Gastrocnemius medialis (tissue), 4 donors: Measurements from ENCODE around the gene DOCK8. TPM values are rescaled to one million over a fixed set of nuclear protein-coding genes. Genes with fewer than 3 reads are reported as not detected.

ENCODE experiments used
- ATAC-seq, 2 donors: fragments of 150-250 bp; one replicate each; pipeline ENCODE4 v1.9.1; 2016
- DNase-seq, 2 donors: peaks; one replicate each; pipeline ENCODE4 v3.0.0-alpha.2; 2019
- H3K27ac ChIP-seq, 4 donors: fragments of 200-600 bp; sonication (generic); 1 replicate in 1 of 4; 2 replicates in 3 of 4; pipeline ENCODE4 v1.5.1; 2016 to 2018; ENCODE audit warnings: mild to moderate bottlenecking in 2 of 4, moderate library complexity in 1 of 4
- H3K27me3 ChIP-seq, 3 donors: fragments of 200-600 bp; sonication (generic) in 2 of 3; 1 replicate in 1 of 3; 2 replicates in 2 of 3; pipeline versions ENCODE4 v1.5.1 to v1.6.0; 2016 to 2019; ENCODE audit warnings: mild to moderate bottlenecking in 1 of 3, moderate library complexity in 1 of 3
- H3K36me3 ChIP-seq, 2 donors: fragments of 200-600 bp; sonication (generic) in 1 of 2; one replicate each; pipeline ENCODE4 v1.5.1; 2017 to 2018
- H3K4me1 ChIP-seq, 2 donors: fragments of 200-600 bp; sonication (generic) in 1 of 2; one replicate each; pipeline ENCODE4 v1.5.1; 2016 to 2017; ENCODE audit warnings: mild to moderate bottlenecking in 2 of 2
- H3K4me3 ChIP-seq, 4 donors: fragments of 200-600 bp; sonication (generic) in 3 of 4; 1 replicate in 1 of 4; 2 replicates in 3 of 4; pipeline ENCODE4 v1.5.1; 2016 to 2019; ENCODE audit warnings: mild to moderate bottlenecking in 2 of 4
- H3K9me3 ChIP-seq, 3 donors: fragments of 200-600 bp; sonication (generic) in 2 of 3; 1 replicate in 1 of 3; 2 replicates in 2 of 3; pipeline ENCODE4 v1.5.1; 2016 to 2019
- CTCF ChIP-seq, 5 experiments: fragments of 450-650 bp in 3 of 5; fragments of 200-600 bp in 2 of 5; sonication (generic) in 2 of 5; IDR thresholded peaks in 4 of 5; conservative IDR thresholded peaks in 1 of 5; 1 replicate in 4 of 5; 2 replicates in 1 of 5; pipeline ENCODE4 v1.5.1; 2016 to 2019; ENCODE audit warnings: antibody characterized with exemption in 5 of 5, mild to moderate bottlenecking in 3 of 5, moderate library complexity in 3 of 5
- POLR2A ChIP-seq, 2 donors: fragments of 450-650 bp; IDR thresholded peaks; one replicate each; pipeline ENCODE4 v1.6.1; 2017; ENCODE audit warnings: antibody characterized with exemption in 2 of 2, mild to moderate bottlenecking in 2 of 2, moderate library complexity in 2 of 2
- in situ Hi-C, 4 donors: fragments of 200-750 bp; cut with MboI; loops; one replicate each; pipeline versions ENCODE4 v1.15.0 to v1.8.0; 2017; ENCODE audit warnings: low sequenced_read_pairs in 4 of 4
- intact Hi-C: fragments of 100-400 bp; cut with DNase I; formaldehyde crosslinking; loops from one replicate; pipeline ENCODE4 v1.15.1; 2023; ENCODE audit warnings: low total_unique reads
- total RNA-seq, 4 donors: library from RNA; depleted of rRNA; stranded (reverse); fragments of >200 nt; gene quantifications; one replicate each; pipeline versions ENCODE4 v1.1.0 to v1.2.3, GENCODE V29; 2016

Gene DOCK8
- total RNA-seq, 4 donors from 2014 or later: 0.80 to 2.8 (median 2.0) TPM

DNA sequence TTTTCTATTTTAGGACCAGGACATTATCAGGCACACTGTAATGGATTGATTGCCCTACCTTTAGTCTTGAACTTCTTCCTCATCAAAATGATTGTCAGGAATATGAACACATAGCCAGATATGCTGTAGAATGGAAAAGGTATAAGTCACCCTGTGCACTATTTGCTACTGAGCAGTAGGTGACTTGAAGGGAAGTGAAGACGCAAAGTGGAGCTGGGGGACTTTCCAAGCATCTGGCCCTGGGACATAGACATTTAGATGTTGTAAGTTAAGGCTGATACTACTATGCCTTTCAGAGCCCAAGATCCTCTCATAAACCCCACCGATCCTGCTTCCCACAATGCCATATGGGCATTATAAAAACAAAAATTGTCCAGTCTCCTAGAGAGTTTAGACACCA lies 174.5 kb downstream of the DOCK8 start:
- intact Hi-C loops: loop anchor here (5.0 to 10.0 kb wide), 4 partner anchors 158 to 618 kb away; no protein-coding TSS in a partner anchor
- H3K9me3 ChIP-seq: no peaks in the 10 kb centered on the region
- no peaks in the 10 kb centered on the region for H3K27me3 ChIP-seq
- no peak for ATAC-seq
- no peak for TF ChIP-seq POLR2A (IDR thresholded peaks at IDR 0.05)
- no peak for TF ChIP-seq CTCF (IDR thresholded peaks at IDR 0.05 in 4 of 5, conservative IDR thresholded peaks at IDR 0.05 in 1 of 5)
- H3K4me1 ChIP-seq: no peaks in the 10 kb centered on the region
- no peak overlapping the region for H3K4me3 ChIP-seq
- H3K27ac ChIP-seq: no peak overlapping the region
- H3K36me3 ChIP-seq: no peaks in the 10 kb centered on the region
- in situ Hi-C loops: no loop called here
- no peak for DNase-seq

DNA sequence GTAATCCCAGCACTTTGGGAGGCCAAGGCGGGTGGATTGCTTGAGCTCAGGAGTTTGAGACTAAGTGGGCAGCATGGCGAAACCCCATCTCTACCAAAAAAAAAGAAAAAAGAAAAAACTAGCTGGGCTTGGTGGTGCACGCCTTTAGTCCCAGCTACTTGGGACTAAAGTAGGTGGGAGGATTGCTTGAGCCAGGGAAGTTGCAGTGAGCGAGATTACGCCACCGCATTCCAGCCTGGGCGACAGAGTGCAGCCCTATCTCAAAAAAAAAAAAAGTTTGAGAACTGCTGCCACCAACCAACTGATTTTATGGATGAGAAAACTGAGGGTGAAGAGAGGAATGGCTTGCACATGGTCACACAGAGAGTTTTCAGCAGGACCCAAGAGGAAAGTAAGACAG lies 175.1 kb downstream of the DOCK8 start:
- Histone ChIP-seq H3K27me3 (no peaks in the 10 kb centered on the region), H3K4me1 (no peaks in the 10 kb centered on the region), H3K36me3 (no peaks in the 10 kb centered on the region), H3K9me3 (no peaks in the 10 kb centered on the region), H3K4me3 (no peak overlapping the region), H3K27ac (no peak overlapping the region)
- no peak for ATAC-seq
- TF ChIP-seq CTCF (IDR thresholded peaks at IDR 0.05 in 4 of 5, conservative IDR thresholded peaks at IDR 0.05 in 1 of 5) (no peak), POLR2A (IDR thresholded peaks at IDR 0.05) (no peak)
- in situ Hi-C loops: no loop called here
- DNase-seq: no peak
- intact Hi-C loops: loop anchor here (5.0 to 10.0 kb wide), 4 partner anchors 158 to 618 kb away; no protein-coding TSS in a partner anchor

GRCh38 chr9:392077-392804 lies 177.6 kb downstream of the DOCK8 start:
- Histone ChIP-seq H3K36me3 (no peaks in the 10 kb centered on the region), H3K27ac (no peak overlapping the region), H3K9me3 (no peaks in the 10 kb centered on the region), H3K4me1 (no peaks in the 10 kb centered on the region), H3K27me3 (no peaks in the 10 kb centered on the region), H3K4me3 (no peak overlapping the region)
- no peak for DNase-seq
- TF ChIP-seq CTCF (IDR thresholded peaks at IDR 0.05 in 4 of 5, conservative IDR thresholded peaks at IDR 0.05 in 1 of 5) (no peak), POLR2A (IDR thresholded peaks at IDR 0.05) (no peak)
- in situ Hi-C loops (no loop called here), intact Hi-C loops (no loop called here)
- no peak for ATAC-seq

GRCh38 chr9:394347-395052 lies 179.8 kb downstream of the DOCK8 start:
- H3K27ac ChIP-seq: no peak overlapping the region
- H3K4me3 ChIP-seq: no peak overlapping the region
- H3K36me3 ChIP-seq: no peaks in the 10 kb centered on the region
- H3K4me1 ChIP-seq: no peaks in the 10 kb centered on the region
- TF ChIP-seq POLR2A (IDR thresholded peaks at IDR 0.05) (no peak), CTCF (IDR thresholded peaks at IDR 0.05 in 4 of 5, conservative IDR thresholded peaks at IDR 0.05 in 1 of 5) (no peak)
- DNase-seq (no peak), ATAC-seq (no peak)
- in situ Hi-C loops (no loop called here), intact Hi-C loops (no loop called here)
- H3K9me3 ChIP-seq: no peaks in the 10 kb centered on the region
- no peaks in the 10 kb centered on the region for H3K27me3 ChIP-seq
